Epithelial cell of proximal tubule (primary cell): ENCODE measurements around the gene MSMO1. TPM values are rescaled to one million over a fixed set of nuclear protein-coding genes. Genes with fewer than 3 reads are reported as not detected.

Experiments
- DNase-seq: peaks from one replicate; pipeline ENCODE4 v3.0.0-alpha.2; 2011; ENCODE audit warnings: low read depth
- H3K4me3 ChIP-seq: 2 replicates; pipeline ENCODE4 v1.5.1; 2011; ENCODE audit warnings: low read depth, mild to moderate bottlenecking, low read length
- total RNA-seq: library from RNA; depleted of rRNA; stranded (reverse); fragments of >200 nt; gene quantifications from 2 replicates; pipeline ENCODE4 v1.2.3, GENCODE V29; 2015
- TF ChIP-seq, protein P1 (sequence below): conservative IDR thresholded peaks from 2 replicates; pipeline ENCODE4 v1.5.1; 2012; ENCODE audit warnings: low read depth, mild to moderate bottlenecking, low read length

The MSMO1 gene
- total RNA-seq, 1 donor from 2014 or later: 96.7 TPM

DNA sequence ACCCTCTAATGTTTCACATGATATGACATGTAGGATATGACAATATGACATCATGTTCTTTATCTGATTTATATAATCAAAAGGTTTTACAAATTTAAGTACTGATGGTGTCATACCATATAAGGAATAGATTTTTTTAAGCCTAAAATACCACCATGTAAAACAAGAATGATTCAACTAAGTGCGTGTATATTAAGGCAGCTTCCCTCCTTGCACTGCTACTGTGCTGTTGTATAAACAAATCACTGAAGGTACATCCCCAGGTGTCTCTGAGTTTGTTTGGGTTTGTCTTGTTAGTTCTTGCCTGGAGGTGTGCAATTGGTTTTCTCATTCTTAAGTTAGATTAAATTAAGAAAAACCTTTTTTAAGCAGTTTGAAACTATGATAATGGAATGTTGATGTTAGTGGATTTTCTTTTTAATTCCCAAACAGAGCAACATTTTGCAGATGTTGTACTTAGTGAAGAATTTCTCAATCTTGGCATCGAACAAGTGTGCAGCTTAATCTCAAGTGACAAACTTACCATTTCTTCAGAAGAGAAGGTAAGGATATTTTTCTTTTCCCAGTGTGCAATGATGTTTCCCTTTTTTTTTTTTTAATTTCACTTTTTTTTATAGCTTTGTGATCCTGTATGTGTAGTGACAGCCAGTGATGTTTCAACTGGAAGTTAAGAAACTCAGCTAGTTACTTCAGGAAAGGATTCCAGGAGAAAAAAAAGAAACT, 33.4 kb upstream of the MSMO1 start:
- H3K4me3 ChIP-seq: no peak overlapping the region
- DNase-seq: no peak

DNA sequence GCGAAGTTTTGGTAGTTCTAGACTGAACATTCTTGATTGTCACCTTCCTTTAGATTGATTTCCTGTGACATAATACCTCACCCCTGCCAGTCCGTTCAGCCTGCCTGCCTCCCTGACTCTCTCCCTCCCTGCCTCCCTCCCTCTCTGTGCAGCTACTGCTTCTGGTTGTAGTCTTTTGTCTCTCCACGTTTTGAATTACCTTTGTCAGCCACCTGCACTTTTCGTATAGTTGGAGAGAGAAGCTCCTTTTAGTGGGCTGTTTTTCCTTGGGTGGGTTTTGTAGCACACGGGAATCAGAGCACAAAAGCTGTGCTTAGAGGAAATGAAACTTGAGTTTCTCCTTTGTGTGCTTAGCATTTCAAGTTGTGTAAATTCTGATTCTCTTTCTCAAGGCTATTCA, 32.6 kb upstream of the MSMO1 start:
- TF ChIP-seq, protein P1, sequence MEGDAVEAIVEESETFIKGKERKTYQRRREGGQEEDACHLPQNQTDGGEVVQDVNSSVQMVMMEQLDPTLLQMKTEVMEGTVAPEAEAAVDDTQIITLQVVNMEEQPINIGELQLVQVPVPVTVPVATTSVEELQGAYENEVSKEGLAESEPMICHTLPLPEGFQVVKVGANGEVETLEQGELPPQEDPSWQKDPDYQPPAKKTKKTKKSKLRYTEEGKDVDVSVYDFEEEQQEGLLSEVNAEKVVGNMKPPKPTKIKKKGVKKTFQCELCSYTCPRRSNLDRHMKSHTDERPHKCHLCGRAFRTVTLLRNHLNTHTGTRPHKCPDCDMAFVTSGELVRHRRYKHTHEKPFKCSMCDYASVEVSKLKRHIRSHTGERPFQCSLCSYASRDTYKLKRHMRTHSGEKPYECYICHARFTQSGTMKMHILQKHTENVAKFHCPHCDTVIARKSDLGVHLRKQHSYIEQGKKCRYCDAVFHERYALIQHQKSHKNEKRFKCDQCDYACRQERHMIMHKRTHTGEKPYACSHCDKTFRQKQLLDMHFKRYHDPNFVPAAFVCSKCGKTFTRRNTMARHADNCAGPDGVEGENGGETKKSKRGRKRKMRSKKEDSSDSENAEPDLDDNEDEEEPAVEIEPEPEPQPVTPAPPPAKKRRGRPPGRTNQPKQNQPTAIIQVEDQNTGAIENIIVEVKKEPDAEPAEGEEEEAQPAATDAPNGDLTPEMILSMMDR: no peak

More for the DNA sequence above, 33.4 kb upstream of the MSMO1 start:
- TF ChIP-seq, protein P1: no peak

DNA sequence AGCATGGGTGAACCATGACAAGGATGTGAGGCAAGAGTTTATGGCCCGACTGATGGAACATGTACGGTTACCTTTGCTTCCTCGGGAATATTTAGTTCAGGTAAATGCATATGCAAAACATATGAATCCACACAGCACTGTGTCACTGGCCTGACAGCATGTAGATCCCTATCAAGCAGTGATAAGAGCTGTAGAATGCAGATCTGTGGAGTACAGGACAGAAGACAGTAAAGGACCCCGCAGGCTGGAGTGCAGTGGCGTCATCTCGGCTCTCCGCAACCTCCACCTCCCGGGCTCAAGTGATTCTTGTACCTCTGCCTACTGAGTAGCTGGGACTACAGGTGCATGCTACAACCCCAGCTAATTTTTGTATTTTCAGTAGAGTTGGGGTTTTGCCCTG, 29.8 kb upstream of the MSMO1 start:
- no peak for DNase-seq
- TF ChIP-seq, protein P1: no peak
- H3K4me3 ChIP-seq: no peak overlapping the region

More for the DNA sequence above, 32.6 kb upstream of the MSMO1 start:
- H3K4me3 ChIP-seq: no peak overlapping the region
- DNase-seq: no peak

DNA sequence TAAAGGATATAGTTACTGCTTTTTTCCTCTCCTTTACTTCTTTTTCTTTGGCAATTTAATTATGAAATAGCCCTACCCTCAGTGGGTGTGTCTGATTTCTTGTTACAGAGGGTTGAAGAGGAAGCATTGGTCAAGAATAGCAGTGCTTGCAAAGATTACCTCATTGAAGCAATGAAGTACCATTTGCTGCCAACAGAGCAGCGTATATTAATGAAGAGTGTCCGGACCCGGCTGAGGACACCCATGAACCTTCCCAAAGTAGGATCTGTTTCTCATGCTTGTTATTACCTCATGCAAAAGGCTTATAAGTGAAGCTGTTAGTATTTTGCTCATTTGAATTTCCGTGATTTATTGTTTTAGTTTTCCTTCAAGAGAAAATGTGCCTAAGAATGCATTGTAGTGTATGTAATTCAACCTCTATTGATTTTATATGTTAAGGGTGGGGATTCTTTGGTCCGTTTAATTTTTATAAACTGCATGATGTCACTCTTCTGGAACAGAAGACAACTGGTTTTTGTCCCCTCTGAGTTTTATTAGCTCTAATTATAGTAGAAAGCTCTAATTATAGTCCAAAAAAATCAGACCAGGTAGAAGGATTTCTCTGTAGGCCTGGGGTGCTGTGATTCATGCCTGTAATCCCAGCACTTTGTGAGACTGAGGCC, 27.9 kb upstream of the MSMO1 start:
- DNase-seq: no peak
- TF ChIP-seq, protein P1: no peak
- no peak overlapping the region for H3K4me3 ChIP-seq

DNA sequence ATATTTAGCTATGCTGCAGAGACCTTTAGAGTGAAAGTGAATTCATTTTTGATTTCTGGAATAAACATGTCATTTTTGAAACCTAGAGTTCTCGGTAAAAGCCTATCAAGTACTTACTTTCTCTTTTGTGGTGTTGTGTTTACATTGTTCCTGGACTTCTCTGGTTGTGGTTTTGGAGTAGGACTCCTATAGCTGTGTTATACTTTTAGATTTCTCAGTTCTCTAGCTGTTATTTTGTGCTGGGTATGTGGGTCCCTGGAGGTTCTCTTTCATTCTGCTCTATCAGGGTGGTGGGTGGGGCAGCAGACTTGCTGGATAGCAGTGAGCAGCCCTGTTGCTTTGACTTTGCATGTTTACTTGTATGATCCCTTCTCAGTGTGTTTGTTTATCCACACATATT, 25.6 kb upstream of the MSMO1 start:
- TF ChIP-seq, protein P1: no peak
- peak overlapping the region; percentile 9 for H3K4me3 ChIP-seq

DNA sequence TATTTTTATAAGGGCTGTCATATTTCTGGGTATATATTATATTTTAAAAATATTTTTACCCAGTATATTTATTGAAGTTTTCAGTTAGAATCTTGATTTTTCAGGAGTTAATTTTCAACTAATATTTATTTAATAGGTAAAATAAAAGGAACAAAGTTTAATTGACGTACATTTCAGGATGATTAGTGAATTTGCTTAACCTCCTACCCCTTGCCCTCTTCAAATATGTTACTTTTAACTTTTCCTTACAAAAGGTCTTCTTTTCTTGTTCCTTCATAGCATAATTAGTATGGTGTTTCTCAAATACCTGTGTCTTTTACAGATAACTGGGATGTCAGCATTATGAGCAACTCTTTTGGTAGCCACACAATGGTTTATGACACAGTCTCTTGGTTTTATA, 24.8 kb upstream of the MSMO1 start:
- H3K4me3 ChIP-seq: no peak overlapping the region
- TF ChIP-seq, protein P1: no peak
- no peak for DNase-seq

More for the DNA sequence above, 25.6 kb upstream of the MSMO1 start:
- DNase-seq: no peak

DNA sequence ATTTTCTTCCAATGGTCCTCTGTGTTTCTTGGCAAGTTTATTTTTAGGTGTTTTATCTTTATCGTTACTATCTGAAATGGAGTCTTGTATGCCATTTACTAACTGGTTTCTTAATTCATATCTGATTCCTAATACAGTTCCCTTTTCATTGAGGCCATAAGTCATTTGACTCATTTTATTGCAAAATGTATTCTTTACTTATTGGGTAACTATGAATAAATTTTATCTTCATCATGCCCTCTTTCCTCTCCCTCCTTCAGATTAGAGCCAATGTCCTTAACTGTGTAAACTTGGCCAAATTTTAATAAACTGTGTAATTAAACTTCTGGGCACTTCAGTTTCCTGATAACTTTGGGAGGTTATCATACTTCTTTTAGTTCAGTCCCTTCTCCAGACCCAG, 19.3 kb upstream of the MSMO1 start:
- H3K4me3 ChIP-seq: no peak overlapping the region
- no peak for DNase-seq
- TF ChIP-seq, protein P1: no peak
